ENCODE data around the gene BMP3.
"Not testable (repeated sequence)": the region's sequence is repeated elsewhere in the genome, so short reads cannot be mapped to it uniquely, and the experiment has no call there.

BMP3 gene

GRCh38 chr4:81030061-81030980 lies at the start of gene BMP3:
BMP3 (plus strand) TSS chr4:81030708; CDS start chr4:81031285, 577 bp downstream.
- DNase-seq: peak in 1 of 2 donors; percentile 12

- DNase-seq: no peak
Observed at GRCh38 chr4:80986011-80986410, 44.5 kb upstream of the BMP3 start.

GRCh38 chr4:80989921-80990544 lies 40.5 kb upstream of the BMP3 start:
- peak in 1 of 2 donors; percentile 63 for DNase-seq

- no peak for DNase-seq
Observed at GRCh38 chr4:80990851-80991250, 39.7 kb upstream of the BMP3 start.

- DNase-seq: no peak
Observed at GRCh38 chr4:80999943-81000342, 30.6 kb upstream of the BMP3 start.

- peak in 1 of 2 donors; percentile 18 for DNase-seq
Observed at GRCh38 chr4:81003597-81004111, 26.9 kb upstream of the BMP3 start.

- no peak for DNase-seq
Observed at GRCh38 chr4:81007417-81007816, 23.1 kb upstream of the BMP3 start.

GRCh38 chr4:81016566-81016965 lies 13.9 kb upstream of the BMP3 start:
- not testable (repeated sequence) for DNase-seq

- no peak for DNase-seq
Observed at GRCh38 chr4:81019006-81019405, 11.5 kb upstream of the BMP3 start.

- no peak for DNase-seq
Observed at GRCh38 chr4:81021142-81021944, 9.2 kb upstream of the BMP3 start.

GRCh38 chr4:81021981-81022380 lies 8.5 kb upstream of the BMP3 start:
- DNase-seq: no peak

- DNase-seq: no peak
Observed at GRCh38 chr4:81023484-81023883, 7.0 kb upstream of the BMP3 start.

GRCh38 chr4:81030981-81031791 lies 678 bp downstream of the BMP3 start:
- DNase-seq: no peak

GRCh38 chr4:81031796-81032551 lies 1.5 kb downstream of the BMP3 start:
- no peak for DNase-seq

GRCh38 chr4:81032771-81033684 lies 2.5 kb downstream of the BMP3 start:
- no peak for DNase-seq

GRCh38 chr4:81038636-81039350 lies 8.3 kb downstream of the BMP3 start:
- DNase-seq: no peak

- no peak for DNase-seq
Observed at GRCh38 chr4:81039351-81039972, 9.0 kb downstream of the BMP3 start.

- peak in 1 of 2 donors; percentile 52 for DNase-seq
Observed at GRCh38 chr4:81040012-81040659, 9.6 kb downstream of the BMP3 start.
